CD4-positive, CD25-positive, alpha-beta regulatory T cell (primary cell): ENCODE results near the gene SH3RF2. TPM values are rescaled to one million over a fixed set of nuclear protein-coding genes. Genes with fewer than 3 reads are reported as not detected.

Source experiments
- ATAC-seq, 2 donors: fragments of 150-1000 bp; cut with Tn5 transposase; one replicate each; pipeline ENCODE4 v1.10.0; 2021; ENCODE audit warnings: low read depth in 2 of 2, moderate number of reproducible peaks in 2 of 2, moderate library complexity in 1 of 2
- DNase-seq, 3 donors: peaks; one replicate each; pipeline versions ENCODE4 v3.0.0 to v3.0.0-alpha.2; 2012 to 2022; ENCODE audit warnings: mixed read lengths in 1 of 3
- H3K27ac ChIP-seq: one replicate; pipeline ENCODE4 v1.7.0; 2013; ENCODE audit warnings: mild to moderate bottlenecking, low read length; ENCODE audit not compliant: insufficient read depth, poor library complexity, severe bottlenecking
- H3K27me3 ChIP-seq: one replicate; pipeline ENCODE4 v1.7.0; 2013; ENCODE audit warnings: low read length; ENCODE audit not compliant: control insufficient read depth, insufficient read depth
- H3K36me3 ChIP-seq: one replicate; pipeline ENCODE4 v1.7.0; 2013; ENCODE audit warnings: mild to moderate bottlenecking, low read length, moderate library complexity; ENCODE audit not compliant: control insufficient read depth, insufficient read depth
- H3K4me1 ChIP-seq: 2 replicates; pipeline ENCODE4 v1.7.0; 2013; ENCODE audit warnings: mild to moderate bottlenecking, low read length; ENCODE audit not compliant: insufficient read depth, control insufficient read depth, poor library complexity, severe bottlenecking
- H3K4me3 ChIP-seq: one replicate; pipeline ENCODE4 v1.7.0; 2013; ENCODE audit warnings: low read depth, mild to moderate bottlenecking, low read length, moderate library complexity
- H3K9me3 ChIP-seq, 2 experiments: 1 replicate in 1 of 2; 2 replicates in 1 of 2; pipeline ENCODE4 v1.7.0; 2013; ENCODE audit warnings: low read length in 2 of 2, mild to moderate bottlenecking in 1 of 2, moderate library complexity in 1 of 2; ENCODE audit not compliant: control insufficient read depth in 2 of 2
- H3K27ac Mint-ChIP-seq, 3 donors: one replicate each; pipeline ENCODE4 v1.8.0; 2020 to 2022; ENCODE audit warnings: mild to moderate bottlenecking in 3 of 3, mixed read lengths in 3 of 3, moderate library complexity in 2 of 3
- H3K27me3 Mint-ChIP-seq: one replicate; pipeline ENCODE4 v1.8.0; 2022; ENCODE audit warnings: mild to moderate bottlenecking, mixed read lengths
- H3K36me3 Mint-ChIP-seq: one replicate; pipeline ENCODE4 v1.8.0; 2020; ENCODE audit warnings: mixed read lengths
- H3K4me1 Mint-ChIP-seq, 4 donors: one replicate each; pipeline ENCODE4 v1.8.0; 2020 to 2022; ENCODE audit warnings: mixed read lengths in 4 of 4, mild to moderate bottlenecking in 1 of 4
- H3K4me3 Mint-ChIP-seq, 4 donors: one replicate each; pipeline ENCODE4 v1.8.0; 2020 to 2022; ENCODE audit warnings: mild to moderate bottlenecking in 4 of 4, mixed read lengths in 4 of 4, moderate library complexity in 3 of 4
- H3K9me3 Mint-ChIP-seq, 7 donors: one replicate each; pipeline ENCODE4 v1.8.0; 2020 to 2022; ENCODE audit warnings: mixed read lengths in 7 of 7, mild to moderate bottlenecking in 3 of 7, moderate library complexity in 2 of 7
- polyA plus RNA-seq, 4 donors: library from polyadenylated mRNA; unstranded; fragments of 300-500 nt; fragmentation: Illumina TruSeq; gene quantifications; one replicate each; pipeline ENCODE4 v1.2.3, GENCODE V29; 2021
- total RNA-seq: library from RNA; stranded (reverse); gene quantifications from one replicate; pipeline ENCODE4 v1.2.3, GENCODE V29; 2022

Gene SH3RF2
- total and polyA plus RNA-seq, 5 donors from 2014 or later: 0.52 to 4.5 (median 0.70) TPM; not detected in 1

- H3K4me1 ChIP-seq: peaks cover 5% of the 10 kb centered on the region
- no peak overlapping the region for H3K4me3 ChIP-seq
- Mint-ChIP-seq H3K27ac (no peak overlapping the region), H3K9me3 (peaks cover 0 to 3% (median 0%) of the 10 kb centered on the region in 7 donors), H3K27me3 (peaks cover 13% of the 10 kb centered on the region), H3K4me3 (no peak overlapping the region), H3K36me3 (no peaks in the 10 kb centered on the region), H3K4me1 (peaks cover 7 to 17% (median 10%) of the 10 kb centered on the region in 4 donors)
- DNase-seq (no peak), ATAC-seq (no peak)
- no peaks in the 10 kb centered on the region for H3K9me3 ChIP-seq
- H3K27ac ChIP-seq: no peak overlapping the region
- peaks cover 2% of the 10 kb centered on the region for H3K27me3 ChIP-seq
- no peaks in the 10 kb centered on the region for H3K36me3 ChIP-seq
These were observed 140.1 kb downstream of the SH3RF2 start for GRCh38 chr5:146076455-146076854.

GRCh38 chr5:146078566-146078965 is 142.2 kb downstream of the SH3RF2 start:
- DNase-seq (no peak), ATAC-seq (no peak)
- no peaks in the 10 kb centered on the region for H3K27me3 ChIP-seq
- H3K36me3 ChIP-seq: no peaks in the 10 kb centered on the region
- no peak overlapping the region for H3K4me3 ChIP-seq
- Mint-ChIP-seq H3K27me3 (peaks cover 13% of the 10 kb centered on the region), H3K4me1 (peaks cover 7 to 17% (median 10%) of the 10 kb centered on the region in 4 donors), H3K36me3 (no peaks in the 10 kb centered on the region), H3K4me3 (no peak overlapping the region), H3K9me3 (peaks cover 0 to 2% (median 0%) of the 10 kb centered on the region in 7 donors), H3K27ac (no peak overlapping the region)
- peaks cover 5% of the 10 kb centered on the region for H3K4me1 ChIP-seq
- H3K9me3 ChIP-seq: no peaks in the 10 kb centered on the region
- no peak overlapping the region for H3K27ac ChIP-seq

- Mint-ChIP-seq H3K9me3 (peaks cover 0 to 2% (median 0%) of the 10 kb centered on the region in 7 donors), H3K27me3 (peaks cover 13% of the 10 kb centered on the region), H3K27ac (peak overlapping the region in 1 of 3 donors; percentile 38), H3K36me3 (no peaks in the 10 kb centered on the region), H3K4me1 (peaks cover 7 to 17% (median 10%) of the 10 kb centered on the region in 4 donors), H3K4me3 (no peak overlapping the region)
- no peaks in the 10 kb centered on the region for H3K36me3 ChIP-seq
- H3K9me3 ChIP-seq: no peaks in the 10 kb centered on the region
- H3K4me3 ChIP-seq: no peak overlapping the region
- DNase-seq (peak in 1 of 3 donors; percentile 38), ATAC-seq (no peak)
- H3K27ac ChIP-seq: no peak overlapping the region
- H3K27me3 ChIP-seq: no peaks in the 10 kb centered on the region
- peaks cover 5% of the 10 kb centered on the region for H3K4me1 ChIP-seq
These were observed 143.5 kb downstream of the SH3RF2 start for GRCh38 chr5:146079695-146080373.

- Histone ChIP-seq H3K4me3 (no peak overlapping the region), H3K27me3 (no peaks in the 10 kb centered on the region), H3K4me1 (peaks cover 5% of the 10 kb centered on the region), H3K9me3 (no peaks in the 10 kb centered on the region), H3K36me3 (no peaks in the 10 kb centered on the region), H3K27ac (no peak overlapping the region)
- no peak for ATAC-seq
- DNase-seq: no peak
- H3K36me3 Mint-ChIP-seq: no peaks in the 10 kb centered on the region
- H3K27ac Mint-ChIP-seq: no peak overlapping the region
- H3K9me3 Mint-ChIP-seq: peaks cover 0 to 2% (median 0%) of the 10 kb centered on the region in 7 donors
- no peak overlapping the region for H3K4me3 Mint-ChIP-seq
- H3K27me3 Mint-ChIP-seq: peaks cover 13% of the 10 kb centered on the region
- H3K4me1 Mint-ChIP-seq: peaks cover 7 to 17% (median 10%) of the 10 kb centered on the region in 4 donors
These were observed 145.2 kb downstream of the SH3RF2 start for GRCh38 chr5:146081556-146081955.

GRCh38 chr5:146082798-146083197 is 146.4 kb downstream of the SH3RF2 start:
- Mint-ChIP-seq H3K4me1 (peaks cover 7 to 17% (median 10%) of the 10 kb centered on the region in 4 donors), H3K36me3 (no peaks in the 10 kb centered on the region), H3K4me3 (no peak overlapping the region), H3K27me3 (peaks cover 13% of the 10 kb centered on the region), H3K9me3 (peaks cover 0 to 2% (median 0%) of the 10 kb centered on the region in 7 donors), H3K27ac (no peak overlapping the region)
- Histone ChIP-seq H3K36me3 (no peaks in the 10 kb centered on the region), H3K27ac (no peak overlapping the region), H3K27me3 (no peaks in the 10 kb centered on the region), H3K9me3 (no peaks in the 10 kb centered on the region), H3K4me3 (no peak overlapping the region), H3K4me1 (peaks cover 5% of the 10 kb centered on the region)
- no peak for DNase-seq
- no peak for ATAC-seq

GRCh38 chr5:146084376-146084775 is 148.0 kb downstream of the SH3RF2 start:
- peaks cover 5% of the 10 kb centered on the region for H3K4me1 ChIP-seq
- no peak overlapping the region for H3K4me3 ChIP-seq
- H3K9me3 ChIP-seq: no peaks in the 10 kb centered on the region
- Mint-ChIP-seq H3K27me3 (peaks cover 6% of the 10 kb centered on the region), H3K4me3 (no peak overlapping the region), H3K27ac (no peak overlapping the region), H3K36me3 (no peaks in the 10 kb centered on the region), H3K4me1 (peaks cover 2 to 8% (median 7%) of the 10 kb centered on the region in 4 donors), H3K9me3 (peaks cover 0 to 2% (median 0%) of the 10 kb centered on the region in 7 donors)
- DNase-seq: no peak
- H3K27me3 ChIP-seq: no peaks in the 10 kb centered on the region
- no peak overlapping the region for H3K27ac ChIP-seq
- no peak for ATAC-seq
- no peaks in the 10 kb centered on the region for H3K36me3 ChIP-seq

GRCh38 chr5:146088098-146088497 is 151.7 kb downstream of the SH3RF2 start:
- Mint-ChIP-seq H3K27me3 (peaks cover 4% of the 10 kb centered on the region), H3K27ac (no peak overlapping the region), H3K4me1 (no peaks in the 10 kb centered on the region), H3K4me3 (no peak overlapping the region), H3K36me3 (no peaks in the 10 kb centered on the region), H3K9me3 (peaks cover 0 to 2% (median 0%) of the 10 kb centered on the region in 7 donors)
- Histone ChIP-seq H3K9me3 (no peaks in the 10 kb centered on the region), H3K36me3 (no peaks in the 10 kb centered on the region), H3K27ac (no peak overlapping the region), H3K27me3 (no peaks in the 10 kb centered on the region), H3K4me1 (no peaks in the 10 kb centered on the region), H3K4me3 (no peak overlapping the region)
- ATAC-seq (no peak), DNase-seq (no peak)

- no peaks in the 10 kb centered on the region for H3K9me3 Mint-ChIP-seq
- no peaks in the 10 kb centered on the region for H3K27me3 ChIP-seq
- DNase-seq (no peak), ATAC-seq (no peak)
- H3K27ac Mint-ChIP-seq: no peak overlapping the region
- peaks cover 4% of the 10 kb centered on the region for H3K27me3 Mint-ChIP-seq
- no peaks in the 10 kb centered on the region for H3K36me3 Mint-ChIP-seq
- no peaks in the 10 kb centered on the region for H3K4me1 ChIP-seq
- no peaks in the 10 kb centered on the region for H3K36me3 ChIP-seq
- no peak overlapping the region for H3K4me3 ChIP-seq
- H3K27ac ChIP-seq: no peak overlapping the region
- H3K4me3 Mint-ChIP-seq: no peak overlapping the region
- no peaks in the 10 kb centered on the region for H3K9me3 ChIP-seq
- H3K4me1 Mint-ChIP-seq: no peaks in the 10 kb centered on the region
These were observed 152.9 kb downstream of the SH3RF2 start for GRCh38 chr5:146089287-146089686.
